ENCODE results near the gene ERGIC1.

DNA sequence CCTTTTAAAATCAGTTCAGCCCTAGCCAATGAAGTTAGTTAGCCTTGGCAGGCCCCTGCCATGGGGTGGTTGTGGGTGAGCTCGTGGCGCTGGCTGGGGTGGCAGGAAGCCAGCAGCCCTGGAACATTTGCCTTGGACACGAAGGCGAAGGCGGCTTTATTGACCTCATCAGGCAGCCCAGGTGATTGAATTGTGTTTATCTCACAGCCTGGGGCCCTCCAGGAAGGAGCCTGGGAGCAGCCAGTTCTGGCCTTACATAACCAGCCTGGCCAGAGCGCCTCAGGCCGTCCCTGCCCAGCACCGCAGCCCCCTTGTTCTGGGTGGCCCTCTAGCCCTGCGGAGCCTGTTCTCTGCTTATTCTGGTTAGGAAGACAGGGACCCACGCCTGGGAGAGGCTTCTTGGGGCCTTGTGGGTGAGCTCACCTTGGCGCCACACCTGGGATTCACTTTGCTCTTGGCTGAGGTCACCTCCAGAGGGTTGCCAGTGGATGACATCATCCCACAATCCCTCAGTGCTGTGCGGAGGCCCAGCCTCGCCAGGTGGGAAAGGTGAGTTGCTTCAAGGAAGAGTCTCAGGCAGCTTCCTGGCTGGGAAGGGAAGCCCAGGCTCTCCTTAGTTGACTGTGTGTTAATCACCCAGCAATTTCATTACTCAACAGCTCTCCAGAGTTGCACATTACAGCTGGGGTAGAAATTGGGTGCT lies 70.7 kb downstream of the ERGIC1 start:
- TF ChIP-seq, protein P1, sequence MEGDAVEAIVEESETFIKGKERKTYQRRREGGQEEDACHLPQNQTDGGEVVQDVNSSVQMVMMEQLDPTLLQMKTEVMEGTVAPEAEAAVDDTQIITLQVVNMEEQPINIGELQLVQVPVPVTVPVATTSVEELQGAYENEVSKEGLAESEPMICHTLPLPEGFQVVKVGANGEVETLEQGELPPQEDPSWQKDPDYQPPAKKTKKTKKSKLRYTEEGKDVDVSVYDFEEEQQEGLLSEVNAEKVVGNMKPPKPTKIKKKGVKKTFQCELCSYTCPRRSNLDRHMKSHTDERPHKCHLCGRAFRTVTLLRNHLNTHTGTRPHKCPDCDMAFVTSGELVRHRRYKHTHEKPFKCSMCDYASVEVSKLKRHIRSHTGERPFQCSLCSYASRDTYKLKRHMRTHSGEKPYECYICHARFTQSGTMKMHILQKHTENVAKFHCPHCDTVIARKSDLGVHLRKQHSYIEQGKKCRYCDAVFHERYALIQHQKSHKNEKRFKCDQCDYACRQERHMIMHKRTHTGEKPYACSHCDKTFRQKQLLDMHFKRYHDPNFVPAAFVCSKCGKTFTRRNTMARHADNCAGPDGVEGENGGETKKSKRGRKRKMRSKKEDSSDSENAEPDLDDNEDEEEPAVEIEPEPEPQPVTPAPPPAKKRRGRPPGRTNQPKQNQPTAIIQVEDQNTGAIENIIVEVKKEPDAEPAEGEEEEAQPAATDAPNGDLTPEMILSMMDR (IDR thresholded peaks at IDR 0.05; ENCODE audit: low read depth, low read length, poor library complexity, severe bottlenecking) = no peak
- no peak for TF ChIP-seq EZH2phosphoT487 (IDR thresholded peaks at IDR 0.05; ENCODE audit: borderline replicate concordance, low read length)
